NCI-H748 (cell line): ENCODE results near the gene WDFY4.

Experiments used
- DNase-seq: peaks from one replicate; lab custom pipeline; 2025; ENCODE audit not compliant: unreplicated experiment; lab: John Stamatoyannopoulos, UW

Gene WDFY4

GRCh38 chr10:48807791-48808470, 123.3 kb downstream of the WDFY4 start:
- no peak for DNase-seq

- DNase-seq = no peak
Observed at GRCh38 chr10:48809261-48809660, 124.6 kb downstream of the WDFY4 start.

GRCh38 chr10:48811461-48811860, 126.8 kb downstream of the WDFY4 start:
- no peak for DNase-seq

GRCh38 chr10:48811917-48812316, 127.2 kb downstream of the WDFY4 start:
- DNase-seq = no peak

- no peak for DNase-seq
Observed at GRCh38 chr10:48813291-48813690, 128.6 kb downstream of the WDFY4 start.

- no peak for DNase-seq
Observed at GRCh38 chr10:48813825-48814224, 129.2 kb downstream of the WDFY4 start.

- no peak for DNase-seq
Observed at GRCh38 chr10:48814933-48815332, 130.3 kb downstream of the WDFY4 start.

GRCh38 chr10:48817141-48817540, 132.5 kb downstream of the WDFY4 start:
- no peak for DNase-seq

GRCh38 chr10:48818081-48818480, 133.4 kb downstream of the WDFY4 start:
- DNase-seq = no peak

- DNase-seq = no peak
Observed at GRCh38 chr10:48818861-48819520, 134.3 kb downstream of the WDFY4 start.

- DNase-seq = no peak
Observed at GRCh38 chr10:48819783-48820182, 135.1 kb downstream of the WDFY4 start.

GRCh38 chr10:48820231-48820630, 135.6 kb downstream of the WDFY4 start:
- no peak for DNase-seq

GRCh38 chr10:48820699-48821098, 136.0 kb downstream of the WDFY4 start:
- no peak for DNase-seq

- DNase-seq = no peak
Observed at GRCh38 chr10:48821111-48821510, 136.4 kb downstream of the WDFY4 start.

- DNase-seq = no peak
Observed at GRCh38 chr10:48821692-48822091, 137.0 kb downstream of the WDFY4 start.

- DNase-seq = no peak
Observed at GRCh38 chr10:48833674-48834073, 149.0 kb downstream of the WDFY4 start.

GRCh38 chr10:48834189-48834965, 149.7 kb downstream of the WDFY4 start:
- no peak for DNase-seq

GRCh38 chr10:48835781-48836180, 151.1 kb downstream of the WDFY4 start:
- DNase-seq = no peak

- DNase-seq = no peak
Observed at GRCh38 chr10:48836605-48837004, 151.9 kb downstream of the WDFY4 start.

- DNase-seq = peak; percentile 28
Observed at GRCh38 chr10:48838834-48839233, 154.2 kb downstream of the WDFY4 start.

- DNase-seq = no peak
Observed at GRCh38 chr10:48839809-48840679, 155.4 kb downstream of the WDFY4 start.
